ENCODE data around the gene CNR2.

DNA sequence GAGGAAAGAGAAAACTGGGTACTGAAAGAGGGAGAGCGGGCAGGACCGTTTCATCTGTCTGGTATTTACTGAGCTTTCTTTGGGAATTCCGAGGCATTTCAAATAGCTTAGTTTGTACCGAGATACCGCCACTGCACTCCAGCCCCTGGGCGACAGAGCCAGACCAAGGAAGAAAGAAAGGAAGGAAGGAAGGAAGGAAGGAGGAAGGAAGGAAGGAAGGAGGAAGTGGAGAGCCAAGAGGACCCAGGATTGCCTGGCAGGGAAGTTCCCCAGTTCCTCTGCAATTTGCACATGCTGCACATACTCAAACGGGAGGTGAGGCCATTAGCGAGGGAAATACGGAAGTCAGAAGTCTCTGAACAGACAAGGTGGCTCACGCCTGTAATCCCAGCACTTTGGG lies 44.1 kb downstream of the CNR2 start:
- TF ChIP-seq POLR2A (IDR thresholded peaks at IDR 0.05; ENCODE audit: low read depth, low read length) = no peak
- TF ChIP-seq POLR2AphosphoS5 (IDR thresholded peaks at IDR 0.05; ENCODE audit: low read depth, low read length) = no peak
- TF ChIP-seq TAF1 (IDR thresholded peaks at IDR 0.05; ENCODE audit: borderline replicate concordance, low read depth, low read length) = no peak
